Stimulated activated CD8-positive, alpha-beta memory T cell treated with anti-CD3 and anti-CD28 coated beads, Interleukin-7, amount 100 ng/mL, for 4 hours (primary cell): Measurements from ENCODE around the gene EOMES.

Experiments
- DNase-seq, 2 donors: peaks; one replicate each; pipeline ENCODE4 v3.0.0-alpha.2; 2020; ENCODE audit warnings: low read depth in 2 of 2

The EOMES gene

GRCh38 chr3:27720899-27721716 lies 1.0 kb downstream of the EOMES start:
- no peak for DNase-seq

GRCh38 chr3:27719314-27720003 lies 2.7 kb downstream of the EOMES start:
- no peak for DNase-seq

GRCh38 chr3:27718459-27718858 lies 3.7 kb downstream of the EOMES start:
- DNase-seq = no peak

- DNase-seq = no peak
Measured at GRCh38 chr3:27717200-27717852, 4.8 kb downstream of the EOMES start.

- DNase-seq = no peak
Measured at GRCh38 chr3:27716309-27716708, 5.8 kb downstream of the EOMES start.

- no peak for DNase-seq
Measured at GRCh38 chr3:27715863-27716262, 6.3 kb downstream of the EOMES start.

- DNase-seq = no peak
Measured at GRCh38 chr3:27715454-27715806, 6.7 kb downstream of the EOMES start.

GRCh38 chr3:27714692-27715453 lies 7.2 kb downstream of the EOMES start:
- DNase-seq = no peak

GRCh38 chr3:27714146-27714526 lies 8.0 kb downstream of the EOMES start:
- no peak for DNase-seq

- DNase-seq = no peak
Measured at GRCh38 chr3:27713435-27714145, 8.5 kb downstream of the EOMES start.

- DNase-seq = no peak
Measured at GRCh38 chr3:27713078-27713423, 9.1 kb downstream of the EOMES start.

GRCh38 chr3:27712136-27713077 lies 9.7 kb downstream of the EOMES start:
- DNase-seq = peak; percentile 68 to 76

GRCh38 chr3:27708250-27708649 lies 13.9 kb downstream of the EOMES start:
- no peak for DNase-seq

GRCh38 chr3:27699067-27699466 lies 23.1 kb downstream of the EOMES start:
- DNase-seq = no peak

GRCh38 chr3:27696906-27697305 lies 25.2 kb downstream of the EOMES start:
- DNase-seq = no peak

GRCh38 chr3:27695636-27696035 lies 26.5 kb downstream of the EOMES start:
- DNase-seq = no peak

GRCh38 chr3:27688053-27688452 lies 34.1 kb downstream of the EOMES start:
- no peak for DNase-seq

GRCh38 chr3:27686642-27687041 lies 35.5 kb downstream of the EOMES start:
- DNase-seq = no peak

- no peak for DNase-seq
Measured at GRCh38 chr3:27685474-27685873, 36.6 kb downstream of the EOMES start.

- DNase-seq = no peak
Measured at GRCh38 chr3:27684302-27684701, 37.8 kb downstream of the EOMES start.
